ENCODE results near the gene TACC2.

GRCh38 chr10:122112625-122113160 lies 123.7 kb downstream of the TACC2 start:
- TF ChIP-seq POLR2AphosphoS5 (IDR thresholded peaks at IDR 0.05) (peak in 2 of 3 donors; percentile 38 to 54), CTCF (IDR thresholded peaks at IDR 0.05) (peak in 1 of 3 donors; percentile 36), POLR2A (IDR thresholded peaks at IDR 0.05) (no peak)
